Measurements from ENCODE around the gene GTF2F1. TPM values are rescaled to one million over a fixed set of nuclear protein-coding genes. Genes with fewer than 3 reads are reported as not detected.

Gene GTF2F1, protein sequence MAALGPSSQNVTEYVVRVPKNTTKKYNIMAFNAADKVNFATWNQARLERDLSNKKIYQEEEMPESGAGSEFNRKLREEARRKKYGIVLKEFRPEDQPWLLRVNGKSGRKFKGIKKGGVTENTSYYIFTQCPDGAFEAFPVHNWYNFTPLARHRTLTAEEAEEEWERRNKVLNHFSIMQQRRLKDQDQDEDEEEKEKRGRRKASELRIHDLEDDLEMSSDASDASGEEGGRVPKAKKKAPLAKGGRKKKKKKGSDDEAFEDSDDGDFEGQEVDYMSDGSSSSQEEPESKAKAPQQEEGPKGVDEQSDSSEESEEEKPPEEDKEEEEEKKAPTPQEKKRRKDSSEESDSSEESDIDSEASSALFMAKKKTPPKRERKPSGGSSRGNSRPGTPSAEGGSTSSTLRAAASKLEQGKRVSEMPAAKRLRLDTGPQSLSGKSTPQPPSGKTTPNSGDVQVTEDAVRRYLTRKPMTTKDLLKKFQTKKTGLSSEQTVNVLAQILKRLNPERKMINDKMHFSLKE
- 50.4 and 52.1 TPM in 2 replicates for total RNA-seq
- polyA plus RNA-seq: 43.0 and 54.5 TPM in 2 replicates
- polyA plus RNA-seq (2012): 61.7 and 65.1 TPM in 2 replicates
- 31.7 and 43.2 TPM in 2 replicates for polyA minus RNA-seq (ENCODE audit: low replicate concordance)

- peak; percentile 93 to 97 for DNase-seq (ENCODE audit: low read depth in 2 of 2)
- H3K4me2 ChIP-seq (ENCODE audit: extremely low read depth, insufficient read depth, low read length): peak within 1 kb of the TSS; percentile 99
- no peaks in the 10 kb centered on the region for H3K9me3 ChIP-seq (ENCODE audit: control insufficient read depth, insufficient read depth, low read depth, low read length)
- H3K27me3 ChIP-seq (ENCODE audit: control insufficient read depth, insufficient read depth, low read length): no peaks in the 10 kb centered on the region
- H3K4me3 ChIP-seq (replicated peaks in 1 of 4; ENCODE audit: control extremely low read depth in 1 of 4, insufficient read depth in 1 of 4, low read depth in 3 of 4, low read length in 4 of 4): peak within 1 kb of the TSS; percentile 66 to 94 (median 84)
- peaks cover 19% of the 10 kb centered on the region for H3K79me2 ChIP-seq (ENCODE audit: control insufficient read depth, insufficient read depth, low read length)
- peak within 1 kb of the TSS; percentile 90 for H2AFZ ChIP-seq (ENCODE audit: low read length)
- TF ChIP-seq EZH2 (IDR thresholded peaks at IDR 0.05; ENCODE audit: low read length, missing control alignments): no peak
- peak in 1 of 2 donors; percentile 21 for TF ChIP-seq CTCF (conservative IDR thresholded peaks at IDR 0.05 in 1 of 2, IDR thresholded peaks at IDR 0.05 in 1 of 2; ENCODE audit: low read depth in 1 of 2, low read length in 2 of 2)
- H4K20me1 ChIP-seq (ENCODE audit: control insufficient read depth, extremely low read depth, insufficient read depth, low read length): no peaks in the 10 kb centered on the region
- peak within 1 kb of the TSS; percentile 91 for H3K9ac ChIP-seq (ENCODE audit: insufficient read depth, low read length)
- H3K4me1 ChIP-seq (ENCODE audit: control insufficient read depth, extremely low read depth, insufficient read depth, low read length): peaks cover 5% of the 10 kb centered on the region
- peaks cover 9% of the 10 kb centered on the region for H3K36me3 ChIP-seq (ENCODE audit: control insufficient read depth, insufficient read depth, low read length)
- peak within 1 kb of the TSS; percentile 94 for H3K27ac ChIP-seq (ENCODE audit: insufficient read depth, low read length)
Measured at GRCh38 chr19:6393074-6393982, at the start of gene GTF2F1. GTF2F1 (minus strand) TSS chr19:6393164; CDS start chr19:6392995, 169 bp downstream.

DNA sequence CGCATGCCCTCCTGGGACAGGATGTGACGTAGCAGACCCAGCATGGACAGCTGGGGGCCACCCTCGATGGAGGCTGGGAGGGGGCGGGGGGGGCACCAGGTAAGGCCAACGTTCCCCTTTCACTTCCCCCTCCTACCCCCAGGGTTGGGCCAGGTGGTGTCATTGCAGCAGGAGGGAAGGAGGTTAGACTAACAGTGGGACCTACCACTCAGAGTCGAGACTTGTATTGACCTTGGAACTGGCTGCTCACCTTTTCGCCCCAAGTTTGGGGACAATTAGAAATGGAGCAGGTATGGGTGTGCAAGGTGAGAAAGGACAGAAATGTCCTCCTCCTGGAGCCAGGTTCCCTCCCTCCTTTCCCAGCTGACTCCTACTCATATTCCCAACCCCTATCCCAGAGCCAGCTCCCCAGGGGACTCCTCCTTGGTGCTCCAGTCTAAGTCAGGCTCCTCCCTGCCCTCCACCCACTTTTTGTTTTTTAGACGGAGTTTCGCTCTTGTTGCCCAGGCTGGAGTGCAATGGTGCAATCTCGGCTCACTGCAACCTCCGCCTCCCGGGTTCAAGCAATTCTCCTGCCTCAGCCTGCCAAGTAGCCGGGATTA lies 49.2 kb upstream of the GTF2F1 start:
- Histone ChIP-seq H3K79me2 (ENCODE audit: control insufficient read depth, insufficient read depth, low read length) (no peaks in the 10 kb centered on the region), H3K36me3 (ENCODE audit: control insufficient read depth, insufficient read depth, low read length) (no peaks in the 10 kb centered on the region), H3K27ac (ENCODE audit: insufficient read depth, low read length) (no peak overlapping the region), H3K4me1 (ENCODE audit: control insufficient read depth, extremely low read depth, insufficient read depth, low read length) (no peaks in the 10 kb centered on the region), H3K27me3 (ENCODE audit: control insufficient read depth, insufficient read depth, low read length) (no peaks in the 10 kb centered on the region), H2AFZ (ENCODE audit: low read length) (no peak overlapping the region), H3K9me3 (ENCODE audit: control insufficient read depth, insufficient read depth, low read depth, low read length) (no peaks in the 10 kb centered on the region), H3K9ac (ENCODE audit: insufficient read depth, low read length) (no peak overlapping the region), H3K4me2 (ENCODE audit: extremely low read depth, insufficient read depth, low read length) (no peak overlapping the region), H4K20me1 (ENCODE audit: control insufficient read depth, extremely low read depth, insufficient read depth, low read length) (no peaks in the 10 kb centered on the region), H3K4me3 (replicated peaks in 1 of 4; ENCODE audit: control extremely low read depth in 1 of 4, insufficient read depth in 1 of 4, low read depth in 3 of 4, low read length in 4 of 4) (no peak overlapping the region)
- DNase-seq (ENCODE audit: low read depth in 2 of 2): no peak
- no peak for TF ChIP-seq EZH2 (IDR thresholded peaks at IDR 0.05; ENCODE audit: low read length, missing control alignments)
- TF ChIP-seq CTCF (conservative IDR thresholded peaks at IDR 0.05 in 1 of 2, IDR thresholded peaks at IDR 0.05 in 1 of 2; ENCODE audit: low read depth in 1 of 2, low read length in 2 of 2): no peak

Measured in fibroblast of lung (primary cell).